BE2C (cell line): ENCODE data around the gene TMED10.

ENCODE experiments used
- DNase-seq: peaks from one replicate; pipeline ENCODE4 v3.0.0-alpha.2; 2020
- H3K27me3 ChIP-seq: fragments of 250-450 bp; sonication (Bioruptor Pico); 2 replicates; pipeline ENCODE4 v1.5.1; 2020; ENCODE audit warnings: mild to moderate bottlenecking
- H3K36me3 ChIP-seq: fragments of 250-450 bp; sonication (Bioruptor Pico); 2 replicates; pipeline ENCODE4 v1.5.1; 2020; ENCODE audit warnings: mild to moderate bottlenecking
- H3K4me1 ChIP-seq: fragments of 250-450 bp; sonication (Bioruptor Pico); 2 replicates; pipeline ENCODE4 v1.5.1; 2020
- H3K4me3 ChIP-seq: 2 replicates; pipeline ENCODE4 v1.5.1; 2011; ENCODE audit warnings: low read depth, low read length
- H3K9me3 ChIP-seq: fragments of 250-450 bp; sonication (Bioruptor Pico); 2 replicates; pipeline ENCODE4 v1.5.1; 2020
- TF ChIP-seq, protein P1 (sequence below): IDR thresholded peaks from 2 replicates; pipeline ENCODE4 v1.5.1; 2012; ENCODE audit warnings: mild to moderate bottlenecking, low read depth, low read length

The TMED10 gene

DNA sequence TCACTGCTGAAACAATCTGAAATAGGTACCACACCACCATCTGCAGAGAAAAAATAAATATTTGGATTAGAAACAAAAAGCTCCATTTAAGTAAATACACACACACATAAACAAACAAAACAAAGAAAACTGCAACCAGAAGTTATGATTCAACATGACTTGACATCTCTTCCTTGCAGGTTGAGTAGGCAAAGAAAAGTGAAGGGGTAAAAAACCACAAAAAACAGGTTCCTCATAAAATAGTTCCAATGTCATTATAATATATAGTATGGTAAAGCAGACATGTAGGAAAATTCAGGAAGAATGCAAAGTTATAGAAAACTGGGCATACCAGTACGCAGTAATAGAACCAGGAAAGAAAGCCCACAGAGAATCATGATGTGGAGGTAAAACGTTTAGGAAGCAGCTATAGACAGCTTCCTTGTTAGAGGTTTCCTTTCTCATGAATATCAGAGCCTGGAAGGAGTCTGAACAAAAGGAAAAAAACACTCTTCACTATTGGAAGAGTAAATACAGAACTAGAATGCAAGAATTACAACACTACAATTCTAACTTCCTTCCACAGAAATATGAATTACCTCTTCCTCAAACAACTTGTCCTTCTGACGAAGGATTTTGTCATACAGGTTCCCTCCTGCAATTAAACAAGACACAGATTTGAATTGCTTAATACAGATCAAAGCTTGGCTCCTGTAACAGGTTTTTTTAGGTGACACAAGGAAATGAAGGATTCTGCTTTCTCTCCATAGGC, 55.7 kb downstream of the TMED10 start:
- Histone ChIP-seq H3K27me3 (no peaks in the 10 kb centered on the region), H3K9me3 (no peaks in the 10 kb centered on the region), H3K4me3 (no peak overlapping the region), H3K36me3 (peaks cover 48% of the 10 kb centered on the region), H3K4me1 (peaks cover 2% of the 10 kb centered on the region; the same call in 1 of the 2 replicates)
- TF ChIP-seq, protein P1, sequence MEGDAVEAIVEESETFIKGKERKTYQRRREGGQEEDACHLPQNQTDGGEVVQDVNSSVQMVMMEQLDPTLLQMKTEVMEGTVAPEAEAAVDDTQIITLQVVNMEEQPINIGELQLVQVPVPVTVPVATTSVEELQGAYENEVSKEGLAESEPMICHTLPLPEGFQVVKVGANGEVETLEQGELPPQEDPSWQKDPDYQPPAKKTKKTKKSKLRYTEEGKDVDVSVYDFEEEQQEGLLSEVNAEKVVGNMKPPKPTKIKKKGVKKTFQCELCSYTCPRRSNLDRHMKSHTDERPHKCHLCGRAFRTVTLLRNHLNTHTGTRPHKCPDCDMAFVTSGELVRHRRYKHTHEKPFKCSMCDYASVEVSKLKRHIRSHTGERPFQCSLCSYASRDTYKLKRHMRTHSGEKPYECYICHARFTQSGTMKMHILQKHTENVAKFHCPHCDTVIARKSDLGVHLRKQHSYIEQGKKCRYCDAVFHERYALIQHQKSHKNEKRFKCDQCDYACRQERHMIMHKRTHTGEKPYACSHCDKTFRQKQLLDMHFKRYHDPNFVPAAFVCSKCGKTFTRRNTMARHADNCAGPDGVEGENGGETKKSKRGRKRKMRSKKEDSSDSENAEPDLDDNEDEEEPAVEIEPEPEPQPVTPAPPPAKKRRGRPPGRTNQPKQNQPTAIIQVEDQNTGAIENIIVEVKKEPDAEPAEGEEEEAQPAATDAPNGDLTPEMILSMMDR: no peak
- no peak for DNase-seq

- no peak for DNase-seq
Measured at GRCh38 chr14:75119056-75119455, 57.4 kb downstream of the TMED10 start.

GRCh38 chr14:75113932-75114539, 62.4 kb downstream of the TMED10 start:
- Histone ChIP-seq H3K4me1 (no peaks in the 10 kb centered on the region), H3K27me3 (no peaks in the 10 kb centered on the region), H3K9me3 (no peaks in the 10 kb centered on the region), H3K4me3 (no peak overlapping the region), H3K36me3 (peaks cover 94% of the 10 kb centered on the region)
- TF ChIP-seq, protein P1: no peak
- no peak for DNase-seq

More at GRCh38 chr14:75119056-75119455, 57.4 kb downstream of the TMED10 start:
- TF ChIP-seq, protein P1: no peak
- Histone ChIP-seq H3K36me3 (peaks cover 65% of the 10 kb centered on the region), H3K27me3 (no peaks in the 10 kb centered on the region), H3K4me1 (no peaks in the 10 kb centered on the region), H3K9me3 (no peaks in the 10 kb centered on the region), H3K4me3 (no peak overlapping the region)

DNA sequence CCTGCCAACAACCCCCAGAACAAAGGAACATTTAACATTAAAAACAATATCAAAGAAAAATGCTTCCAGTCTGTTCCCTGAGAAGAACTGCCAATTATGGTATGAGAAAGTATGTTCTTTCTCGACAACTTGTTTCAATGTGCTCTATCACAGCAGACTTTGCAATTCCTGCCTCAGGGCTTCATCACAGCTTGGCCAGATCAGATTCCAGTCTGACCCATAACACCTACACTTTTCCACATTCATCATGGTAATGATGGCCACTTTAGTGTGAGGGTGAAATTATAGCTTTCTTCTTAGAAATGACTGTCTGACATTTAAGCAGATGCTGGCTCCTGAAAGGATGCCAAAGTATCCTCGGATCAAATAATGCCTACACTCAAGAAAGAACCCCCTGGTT, 66.5 kb downstream of the TMED10 start:
- no peak for DNase-seq
- Histone ChIP-seq H3K4me1 (no peaks in the 10 kb centered on the region), H3K27me3 (no peaks in the 10 kb centered on the region), H3K4me3 (no peak overlapping the region), H3K36me3 (peaks cover 85% of the 10 kb centered on the region), H3K9me3 (no peaks in the 10 kb centered on the region; the same call in 1 of the 2 replicates)
- TF ChIP-seq, protein P1: no peak

DNA sequence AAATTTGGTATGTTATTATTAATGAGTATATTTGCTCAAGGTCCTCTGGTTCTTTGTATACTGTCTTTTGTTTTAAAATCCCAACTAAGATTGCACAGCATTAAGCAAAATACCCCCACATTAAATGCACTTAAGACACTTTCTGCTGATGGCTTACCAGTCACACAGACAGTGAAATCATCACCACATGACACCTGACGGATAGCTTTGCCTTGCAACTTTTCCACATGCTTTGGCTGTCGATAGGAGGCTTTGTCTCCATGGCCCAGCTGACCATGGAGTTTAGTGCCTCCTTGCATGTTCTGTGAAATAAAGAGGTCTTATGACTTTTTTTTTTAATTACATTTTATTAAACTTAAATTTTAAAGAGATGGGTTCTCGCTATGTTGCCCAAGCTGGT, 69.2 kb downstream of the TMED10 start:
- Histone ChIP-seq H3K27me3 (no peaks in the 10 kb centered on the region), H3K4me1 (no peaks in the 10 kb centered on the region), H3K9me3 (no peaks in the 10 kb centered on the region; the same call in 1 of the 2 replicates), H3K36me3 (peaks cover 69% of the 10 kb centered on the region), H3K4me3 (no peak overlapping the region)
- TF ChIP-seq, protein P1: no peak
- DNase-seq: no peak

DNA sequence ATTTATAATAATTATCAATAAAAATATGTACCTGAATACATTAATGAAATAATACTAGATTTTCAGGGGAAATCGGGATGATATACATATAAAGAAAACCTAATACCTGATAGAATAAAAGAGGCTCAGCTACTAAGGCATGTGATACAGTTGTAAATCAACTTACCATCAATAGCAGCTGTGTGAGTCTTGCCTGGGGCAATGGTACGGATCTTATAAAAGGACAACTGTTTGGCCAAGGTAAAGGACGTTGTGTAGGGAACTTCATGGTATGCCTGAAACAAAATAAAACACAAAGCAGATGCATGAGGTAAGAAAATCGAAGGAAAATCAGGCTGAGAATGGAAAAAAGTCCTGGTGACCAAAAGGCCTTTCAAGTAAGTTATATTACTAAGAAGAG, 74.9 kb downstream of the TMED10 start:
- no peak overlapping the region for H3K4me3 ChIP-seq
- H3K9me3 ChIP-seq: no peaks in the 10 kb centered on the region; the same call in 1 of the 2 replicates
- H3K36me3 ChIP-seq: peaks cover 64% of the 10 kb centered on the region
- H3K27me3 ChIP-seq: no peaks in the 10 kb centered on the region
- H3K4me1 ChIP-seq: no peaks in the 10 kb centered on the region
- TF ChIP-seq, protein P1: no peak
- no peak for DNase-seq
